ENCODE results near the gene ANXA4. TPM values are rescaled to one million over a fixed set of nuclear protein-coding genes. Genes with fewer than 3 reads are reported as not detected.
"Not testable (repeated sequence)": the region's sequence is repeated elsewhere in the genome, so short reads cannot be mapped to it uniquely, and the experiment has no call there.

ANXA4 gene
- polyA plus RNA-seq, 3 donors from 2014 or later: 80.8 to 86.1 (median 85.5) TPM

- no peak overlapping the region for H3K4me3 Mint-ChIP-seq
- H3K36me3 Mint-ChIP-seq: no peaks in the 10 kb centered on the region
- DNase-seq: no peak
- H3K27me3 Mint-ChIP-seq (ENCODE audit: low read depth in 3 of 3): peaks cover 0 to 3% (median 0%) of the 10 kb centered on the region in 3 donors
- peaks cover 2% of the 10 kb centered on the region in 2 donors for H3K4me1 Mint-ChIP-seq
- no peak overlapping the region for H3K27ac Mint-ChIP-seq
- no peaks in the 10 kb centered on the region for H3K9me3 Mint-ChIP-seq
These were observed 12.2 kb upstream of the ANXA4 start for GRCh38 chr2:69729781-69730180.

- no peaks in the 10 kb centered on the region for H3K4me1 Mint-ChIP-seq
- DNase-seq: no peak
- H3K27me3 Mint-ChIP-seq (ENCODE audit: low read depth in 3 of 3): peaks cover 0 to 3% (median 0%) of the 10 kb centered on the region in 3 donors
- no peak overlapping the region for H3K27ac Mint-ChIP-seq
- no peak overlapping the region for H3K4me3 Mint-ChIP-seq
- H3K9me3 Mint-ChIP-seq: no peaks in the 10 kb centered on the region
- H3K36me3 Mint-ChIP-seq: no peaks in the 10 kb centered on the region
These were observed 10.6 kb upstream of the ANXA4 start for GRCh38 chr2:69731147-69731970.

DNA sequence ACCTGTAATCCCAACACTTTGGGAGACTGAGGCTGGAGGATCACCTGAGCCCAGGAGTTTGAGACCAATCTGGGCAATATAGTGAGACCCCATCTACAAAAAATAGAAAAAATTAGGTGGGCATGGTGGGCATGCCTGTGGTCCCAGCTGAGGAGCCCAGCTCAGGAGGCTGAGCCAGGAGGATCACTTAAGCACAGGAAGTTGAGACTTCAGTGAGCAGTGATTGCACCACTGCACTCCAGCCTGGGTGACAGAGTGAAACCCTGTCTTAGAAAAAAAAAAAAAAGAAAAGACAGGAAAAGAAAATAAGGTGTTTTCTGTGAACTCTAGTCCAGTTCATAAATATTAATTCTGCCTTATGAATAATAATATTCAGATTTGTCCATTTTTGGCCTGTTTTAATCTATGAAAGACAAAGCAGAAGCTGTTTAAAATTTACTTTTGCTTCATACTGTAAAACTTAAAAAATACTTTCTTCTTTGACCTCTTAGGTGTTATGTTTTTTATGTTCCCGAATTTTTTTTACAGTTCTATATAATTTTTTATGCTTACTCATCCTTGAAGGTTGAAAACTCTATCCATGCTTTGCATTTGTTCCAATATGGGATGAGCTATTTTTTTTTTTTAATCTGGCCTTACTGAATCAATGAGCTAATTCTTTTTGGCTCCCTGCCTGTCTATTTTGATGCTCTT, 8.4 kb upstream of the ANXA4 start:
- no peaks in the 10 kb centered on the region for H3K9me3 Mint-ChIP-seq
- H3K4me1 Mint-ChIP-seq: no peaks in the 10 kb centered on the region
- H3K27ac Mint-ChIP-seq: no peak overlapping the region
- peaks cover 0 to 3% (median 0%) of the 10 kb centered on the region in 3 donors for H3K27me3 Mint-ChIP-seq (ENCODE audit: low read depth in 3 of 3)
- no peaks in the 10 kb centered on the region for H3K36me3 Mint-ChIP-seq
- DNase-seq: no peak
- no peak overlapping the region for H3K4me3 Mint-ChIP-seq

DNA sequence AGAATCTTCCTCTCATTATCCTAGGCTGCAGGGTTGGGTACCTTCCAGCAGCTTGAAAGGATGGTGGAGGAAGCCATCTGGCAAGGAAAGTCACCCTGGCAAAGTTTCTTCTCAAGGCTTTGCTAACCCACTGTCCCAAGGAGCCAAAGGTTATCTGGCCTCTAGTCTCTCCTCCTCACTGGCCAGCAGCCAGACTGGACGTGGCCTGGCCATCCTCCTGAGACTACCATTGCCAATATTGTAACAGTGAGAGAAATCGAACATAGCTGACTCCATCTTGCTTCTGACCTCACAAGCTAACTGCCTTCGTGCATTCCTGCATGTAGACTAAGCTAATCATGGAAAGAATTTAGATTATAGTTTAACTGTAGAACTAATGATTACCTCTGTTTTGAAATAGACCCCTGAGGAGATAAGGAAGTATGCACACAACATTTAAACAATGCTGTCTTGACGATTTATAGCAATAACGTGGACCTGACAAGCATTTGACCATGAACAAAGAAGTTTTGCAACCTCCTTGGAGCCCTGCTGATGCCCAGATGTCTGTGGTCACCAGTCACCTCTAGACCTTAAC, 7.8 kb upstream of the ANXA4 start:
- peak overlapping the region in 1 of 6 donors; percentile 11 for H3K27ac Mint-ChIP-seq
- H3K4me1 Mint-ChIP-seq: no peaks in the 10 kb centered on the region
- H3K4me3 Mint-ChIP-seq: no peak overlapping the region
- no peaks in the 10 kb centered on the region for H3K36me3 Mint-ChIP-seq
- H3K27me3 Mint-ChIP-seq (ENCODE audit: low read depth in 3 of 3): peaks cover 0 to 4% (median 0%) of the 10 kb centered on the region in 3 donors
- no peaks in the 10 kb centered on the region for H3K9me3 Mint-ChIP-seq
- no peak for DNase-seq

GRCh38 chr2:69734854-69735544, 6.9 kb upstream of the ANXA4 start:
- Mint-ChIP-seq H3K27ac (no peak overlapping the region), H3K4me3 (no peak overlapping the region), H3K27me3 (ENCODE audit: low read depth in 3 of 3) (peaks cover 0 to 5% (median 0%) of the 10 kb centered on the region in 3 donors), H3K36me3 (no peaks in the 10 kb centered on the region), H3K4me1 (no peaks in the 10 kb centered on the region), H3K9me3 (no peaks in the 10 kb centered on the region)
- no peak for DNase-seq

- no peaks in the 10 kb centered on the region for H3K36me3 Mint-ChIP-seq
- no peak overlapping the region for H3K27ac Mint-ChIP-seq
- no peak for DNase-seq
- H3K4me1 Mint-ChIP-seq: no peaks in the 10 kb centered on the region
- no peak overlapping the region for H3K4me3 Mint-ChIP-seq
- H3K27me3 Mint-ChIP-seq (ENCODE audit: low read depth in 3 of 3): peaks cover 0 to 6% (median 0%) of the 10 kb centered on the region in 3 donors
- H3K9me3 Mint-ChIP-seq: no peaks in the 10 kb centered on the region
These were observed 6.2 kb upstream of the ANXA4 start for GRCh38 chr2:69735686-69736085.

- not testable (repeated sequence) for H3K27me3 Mint-ChIP-seq (ENCODE audit: low read depth in 3 of 3); H3K9me3 Mint-ChIP-seq; H3K36me3 Mint-ChIP-seq; H3K27ac Mint-ChIP-seq; H3K4me3 Mint-ChIP-seq; DNase-seq
- H3K4me1 Mint-ChIP-seq: peaks cover 14 to 18% of the 10 kb centered on the region in 2 donors
These were observed 3.8 kb upstream of the ANXA4 start for GRCh38 chr2:69738149-69738548.

DNA sequence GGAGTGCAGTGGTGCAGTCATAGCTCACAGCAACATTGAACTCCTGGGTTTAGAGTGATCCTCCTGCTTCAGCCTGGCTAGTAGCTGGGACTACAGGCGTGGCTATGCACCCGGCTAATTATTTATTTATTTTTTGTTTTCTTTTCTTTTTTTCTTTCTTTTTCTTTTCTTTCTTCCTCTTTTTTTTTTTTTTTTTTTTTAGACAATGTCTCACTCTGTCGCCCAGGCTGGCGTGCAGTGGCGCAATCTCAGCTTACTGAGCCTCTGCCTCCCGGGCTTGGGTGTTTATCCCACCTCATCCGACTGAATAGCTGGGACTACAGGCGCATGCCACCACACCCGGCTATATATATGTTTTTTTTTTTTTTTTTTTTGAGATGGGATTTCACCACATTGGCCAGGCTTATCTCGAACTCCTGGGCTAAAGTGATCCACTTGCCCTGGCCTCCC, 1.4 kb upstream of the ANXA4 start:
- no peaks in the 10 kb centered on the region for H3K36me3 Mint-ChIP-seq
- peaks cover 29 to 40% of the 10 kb centered on the region in 2 donors for H3K4me1 Mint-ChIP-seq
- no peaks in the 10 kb centered on the region for H3K9me3 Mint-ChIP-seq
- no peak for DNase-seq
- H3K4me3 Mint-ChIP-seq: peak overlapping the region in 4 of 5 donors; percentile 92 to 98 (median 97)
- H3K27ac Mint-ChIP-seq: no peak overlapping the region
- H3K27me3 Mint-ChIP-seq (ENCODE audit: low read depth in 3 of 3): peaks cover 2 to 6% (median 3%) of the 10 kb centered on the region in 3 donors

DNA sequence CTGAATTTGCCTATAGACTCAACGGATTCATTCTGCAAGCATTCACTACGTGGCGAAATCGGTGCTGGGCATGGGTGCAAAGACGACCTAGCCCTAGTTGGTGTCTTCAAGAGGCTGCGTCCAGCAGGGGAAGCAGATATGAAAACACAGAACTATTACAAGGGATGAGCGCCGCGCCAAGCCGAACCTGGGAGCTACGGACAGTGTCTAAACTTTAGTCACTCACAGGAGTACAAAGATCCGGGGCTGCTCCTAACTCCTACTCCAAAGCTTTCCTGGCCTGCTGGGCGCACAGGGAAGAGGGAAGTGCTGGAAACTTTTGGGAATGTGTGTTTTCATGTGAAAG, 732 bp upstream of the ANXA4 start:
- H3K27me3 Mint-ChIP-seq (ENCODE audit: low read depth in 3 of 3): peaks cover 2 to 6% (median 3%) of the 10 kb centered on the region in 3 donors
- H3K9me3 Mint-ChIP-seq: no peaks in the 10 kb centered on the region
- H3K4me1 Mint-ChIP-seq: peaks cover 34 to 40% of the 10 kb centered on the region in 2 donors
- peak overlapping the region; percentile 92 to 98 (median 96) for H3K4me3 Mint-ChIP-seq
- no peaks in the 10 kb centered on the region for H3K36me3 Mint-ChIP-seq
- H3K27ac Mint-ChIP-seq: peak overlapping the region; percentile 87 to 95 (median 89)
- DNase-seq: peak; percentile 19 to 28 (median 24)

GRCh38 chr2:69742322-69742952, 503 bp downstream of the ANXA4 start:
- peaks cover 2 to 6% (median 3%) of the 10 kb centered on the region in 3 donors for H3K27me3 Mint-ChIP-seq (ENCODE audit: low read depth in 3 of 3)
- peak overlapping the region; percentile 84 to 93 (median 89) for H3K27ac Mint-ChIP-seq
- H3K4me1 Mint-ChIP-seq: peaks cover 37 to 53% of the 10 kb centered on the region in 2 donors
- H3K4me3 Mint-ChIP-seq: peak overlapping the region; percentile 92 to 98 (median 95)
- no peaks in the 10 kb centered on the region for H3K9me3 Mint-ChIP-seq
- DNase-seq: no peak
- no peaks in the 10 kb centered on the region for H3K36me3 Mint-ChIP-seq

GRCh38 chr2:69743847-69744264, 1.9 kb downstream of the ANXA4 start:
- peak overlapping the region in 3 of 5 donors; percentile 23 to 95 (median 40) for H3K4me3 Mint-ChIP-seq
- H3K27ac Mint-ChIP-seq: peak overlapping the region in 5 of 6 donors; percentile 20 to 89 (median 81)
- no peaks in the 10 kb centered on the region for H3K9me3 Mint-ChIP-seq

DNA sequence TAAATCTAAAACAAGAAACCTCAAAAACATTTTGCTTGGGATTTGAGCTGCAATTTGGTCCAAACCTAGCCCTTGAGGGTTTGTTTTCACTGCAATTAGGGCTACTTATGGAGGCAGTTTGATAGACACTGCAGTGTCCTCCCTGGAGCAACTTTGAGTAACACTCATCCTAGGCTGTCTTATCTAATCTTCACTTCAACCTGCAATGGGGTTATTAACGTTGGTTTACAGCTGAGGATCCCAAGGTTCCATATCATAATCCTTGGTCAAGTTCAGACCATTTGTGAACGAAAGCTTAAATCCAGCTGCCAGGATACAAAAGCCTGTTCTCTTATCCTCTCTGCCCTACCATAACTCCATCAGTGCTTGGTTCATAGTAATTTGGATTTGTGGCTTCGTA, 2.5 kb downstream of the ANXA4 start:
- H3K27ac Mint-ChIP-seq: peak overlapping the region in 3 of 6 donors; percentile 55 to 67 (median 60)
- peaks cover 2 to 5% (median 3%) of the 10 kb centered on the region in 3 donors for H3K27me3 Mint-ChIP-seq (ENCODE audit: low read depth in 3 of 3)
- no peaks in the 10 kb centered on the region for H3K9me3 Mint-ChIP-seq
- H3K4me1 Mint-ChIP-seq: peaks cover 42 to 53% of the 10 kb centered on the region in 2 donors
- no peaks in the 10 kb centered on the region for H3K36me3 Mint-ChIP-seq
- DNase-seq: no peak
- H3K4me3 Mint-ChIP-seq: peak overlapping the region in 2 of 5 donors; percentile 9 to 25

More at GRCh38 chr2:69743847-69744264, 1.9 kb downstream of the ANXA4 start:
- no peaks in the 10 kb centered on the region for H3K36me3 Mint-ChIP-seq
- peaks cover 37 to 53% of the 10 kb centered on the region in 2 donors for H3K4me1 Mint-ChIP-seq
- no peak for DNase-seq
- H3K27me3 Mint-ChIP-seq (ENCODE audit: low read depth in 3 of 3): peaks cover 2 to 6% (median 3%) of the 10 kb centered on the region in 3 donors

GRCh38 chr2:69745035-69745434, 3.1 kb downstream of the ANXA4 start:
- Mint-ChIP-seq H3K4me3 (peak overlapping the region in 2 of 5 donors; percentile 9 to 27), H3K27ac (peak overlapping the region; percentile 34 to 73 (median 58)), H3K27me3 (ENCODE audit: low read depth in 3 of 3) (peaks cover 2 to 5% (median 3%) of the 10 kb centered on the region in 3 donors), H3K36me3 (peaks cover 0 to 1% (median under 1%) of the 10 kb centered on the region in 3 donors), H3K4me1 (peaks cover 42 to 53% of the 10 kb centered on the region in 2 donors), H3K9me3 (no peaks in the 10 kb centered on the region)
- DNase-seq: no peak

Measured in immature natural killer cell (primary cell).